Peyer's patch (tissue), 4 donors: ENCODE results near the gene SMARCA2.

Experiments used
- CTCF ChIP-seq, 6 experiments: fragments of 450-650 bp in 4 of 6; fragments of 200-600 bp in 2 of 6; sonication (generic) in 1 of 6; IDR thresholded peaks; one replicate each; pipeline ENCODE4 v1.5.1; 2017 to 2019; ENCODE audit warnings: antibody characterized with exemption in 6 of 6, mild to moderate bottlenecking in 3 of 6, moderate library complexity in 1 of 6
- POLR2A ChIP-seq, 2 donors: fragments of 450-650 bp; IDR thresholded peaks; one replicate each; pipeline ENCODE4 v1.5.1; 2017; ENCODE audit warnings: antibody characterized with exemption in 2 of 2, mild to moderate bottlenecking in 2 of 2, moderate library complexity in 2 of 2

DNA sequence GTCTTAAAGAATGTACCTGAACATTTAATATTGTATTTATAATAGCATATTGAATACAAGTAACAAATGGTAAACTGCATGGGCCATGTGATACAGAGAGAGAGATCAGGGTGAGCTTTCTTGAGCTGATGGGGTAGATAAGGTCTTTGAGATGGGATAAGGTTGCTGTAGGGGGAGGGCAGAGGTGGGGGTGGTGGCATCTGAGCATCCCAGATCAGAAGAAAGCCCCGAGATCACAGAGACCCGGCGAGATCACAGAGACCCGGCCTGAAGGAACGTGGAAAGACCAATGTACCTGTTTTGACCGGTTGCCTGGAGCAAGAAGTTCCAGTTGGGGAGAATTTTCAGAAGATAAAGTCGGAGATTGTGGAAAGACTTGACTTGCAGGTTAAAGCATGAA lies 6.6 kb downstream of the SMARCA2 start:
- no peak for TF ChIP-seq CTCF (IDR thresholded peaks at IDR 0.05)
- no peak for TF ChIP-seq POLR2A (IDR thresholded peaks at IDR 0.05)
